Esophagus mucosa (tissue), 1 donor: ENCODE measurements around the gene NT5C1A. TPM values are rescaled to one million over a fixed set of nuclear protein-coding genes. Genes with fewer than 3 reads are reported as not detected.

ENCODE experiments used
- ATAC-seq: fragments of 200-7000 bp; cut with Tn5 transposase; one replicate; pipeline ENCODE4 v1.9.1; 2020
- total RNA-seq: library from RNA; stranded (reverse); gene quantifications from one replicate; pipeline ENCODE4 v1.2.4, GENCODE V29; 2023
- donor health status: DM: yes; HTN: yes; CAD: no.

The NT5C1A gene
- total RNA-seq, 1 donor from 2014 or later: not detected

GRCh38 chr1:39657923-39658485, 13.9 kb downstream of the NT5C1A start:
- peak; percentile 61 for ATAC-seq

- ATAC-seq: no peak
Observed at GRCh38 chr1:39657402-39657801, 14.5 kb downstream of the NT5C1A start.

DNA sequence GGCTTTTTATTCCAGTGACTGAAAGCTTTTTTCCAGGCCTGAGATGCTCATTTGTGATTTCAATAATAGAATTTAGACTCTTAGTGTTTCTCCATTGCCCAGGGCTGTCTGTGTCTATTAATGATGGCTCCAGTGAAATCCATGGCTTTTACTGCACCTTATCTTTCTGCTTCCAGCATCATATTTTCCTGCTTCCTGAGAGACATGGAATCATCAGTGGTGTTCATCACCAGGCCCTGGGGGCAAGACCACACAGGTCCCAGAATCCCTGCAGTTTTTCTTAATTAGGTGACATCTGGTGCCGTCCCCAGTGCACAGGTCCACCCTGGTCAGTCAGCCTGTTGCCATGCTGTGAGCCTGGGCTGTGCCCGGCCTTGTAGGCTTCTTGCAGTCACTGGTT, 15.5 kb downstream of the NT5C1A start:
- ATAC-seq: no peak

DNA sequence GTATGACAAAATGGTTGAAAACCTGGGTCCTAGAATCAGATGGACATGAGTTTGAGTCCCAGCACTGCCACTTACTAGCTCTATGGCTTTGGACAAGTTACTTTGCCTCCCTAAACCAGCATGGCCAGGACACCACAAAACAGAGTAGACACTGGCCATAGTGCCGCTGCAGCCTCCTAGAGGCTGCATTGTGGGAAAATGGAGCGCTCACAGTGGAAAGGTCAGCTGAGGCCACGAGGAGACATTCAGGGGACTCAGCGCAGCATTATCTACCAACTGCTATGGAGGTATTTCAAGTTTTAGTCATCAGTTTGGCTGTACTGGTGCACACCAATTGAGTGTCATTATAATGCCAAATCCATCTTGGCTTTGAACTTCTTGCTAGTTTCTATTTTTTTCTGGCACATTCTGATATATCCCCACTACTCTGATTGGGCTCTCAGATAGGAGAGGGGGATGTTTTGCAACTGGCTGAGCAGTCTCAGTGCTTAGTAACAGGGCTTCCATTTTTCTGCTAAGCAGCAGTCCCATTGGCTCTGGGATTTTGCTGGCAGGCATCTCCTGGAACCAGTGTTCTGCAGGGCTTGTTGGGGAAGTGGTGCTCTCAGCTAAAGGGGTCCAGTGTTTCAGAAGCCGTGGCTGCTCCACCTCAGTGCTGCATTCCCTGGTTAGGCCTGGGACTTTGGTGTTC, 16.2 kb downstream of the NT5C1A start:
- no peak for ATAC-seq

GRCh38 chr1:39654291-39654690, 17.6 kb downstream of the NT5C1A start:
- ATAC-seq: no peak

DNA sequence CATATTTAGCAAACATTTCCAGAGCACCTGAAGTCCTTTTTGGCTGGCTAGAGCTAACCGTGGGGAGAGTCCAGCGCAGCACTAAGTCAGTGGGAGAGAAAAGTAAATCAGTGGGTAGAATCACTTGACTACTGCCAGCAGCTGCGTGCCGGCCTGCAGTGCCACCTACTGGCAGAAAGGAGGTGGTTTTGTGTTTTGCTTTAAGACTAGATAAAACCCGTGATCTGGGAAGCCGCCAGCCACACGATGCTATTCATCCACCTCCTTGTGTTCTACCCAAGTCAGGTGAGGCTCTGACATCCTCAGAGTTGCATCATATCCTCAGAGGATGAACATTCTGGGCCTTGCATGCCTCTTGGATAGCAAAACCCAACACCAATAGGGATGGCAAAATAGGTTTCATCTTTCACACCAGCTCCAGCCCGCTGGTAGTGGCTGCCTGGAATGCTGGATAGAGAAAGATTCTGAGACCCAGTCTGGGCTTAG, 18.3 kb downstream of the NT5C1A start:
- ATAC-seq: peak; percentile 68

DNA sequence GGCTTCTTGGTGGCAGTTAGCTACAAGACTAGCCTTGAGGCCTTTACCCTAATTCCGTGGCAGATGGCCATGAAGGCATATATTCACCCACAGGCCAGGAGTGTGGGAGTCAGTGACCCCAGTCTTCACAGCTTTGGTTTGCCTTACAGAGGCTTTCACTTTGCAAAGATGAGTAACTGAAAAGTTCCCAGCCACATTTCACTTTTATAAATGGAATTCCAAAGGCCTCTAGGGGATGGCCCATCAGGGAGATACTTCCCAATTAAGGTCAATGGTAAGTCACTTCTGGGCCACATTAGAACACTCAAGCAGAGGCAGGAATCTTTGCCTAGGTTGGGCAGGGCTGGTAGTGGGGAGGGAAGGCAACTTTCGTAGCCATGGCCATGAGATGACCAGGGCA, 19.4 kb downstream of the NT5C1A start:
- ATAC-seq: no peak

DNA sequence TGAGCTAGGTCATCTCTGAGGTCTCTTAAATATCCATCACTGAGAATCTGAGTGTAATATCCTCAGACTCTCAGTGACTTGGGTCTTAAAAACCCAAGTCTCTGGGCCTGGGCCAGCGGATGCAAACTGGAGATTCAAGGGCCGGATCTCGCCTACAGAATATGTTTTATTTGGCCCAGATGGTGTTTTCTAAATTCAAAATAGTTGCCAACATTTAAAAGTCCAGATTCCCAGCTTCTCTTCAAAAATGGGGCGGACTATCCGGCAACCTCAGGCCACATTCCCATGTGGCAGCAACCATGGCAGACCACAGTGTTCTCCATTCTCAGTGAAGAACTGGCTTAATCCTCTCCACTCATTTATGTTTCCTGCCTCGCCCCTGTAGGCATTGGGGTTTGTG, 19.8 kb downstream of the NT5C1A start:
- ATAC-seq: no peak

GRCh38 chr1:39650431-39650830, 21.5 kb downstream of the NT5C1A start:
- peak; percentile 12 for ATAC-seq

- no peak for ATAC-seq
Observed at GRCh38 chr1:39649636-39650185, 22.2 kb downstream of the NT5C1A start.

GRCh38 chr1:39648496-39648895, 23.4 kb downstream of the NT5C1A start:
- no peak for ATAC-seq

- no peak for ATAC-seq
Observed at GRCh38 chr1:39647247-39647646, 24.7 kb downstream of the NT5C1A start.

GRCh38 chr1:39646232-39647081, 25.4 kb downstream of the NT5C1A start:
- peak; percentile 33 for ATAC-seq

- ATAC-seq: no peak
Observed at GRCh38 chr1:39645411-39646043, 26.4 kb downstream of the NT5C1A start.

GRCh38 chr1:39643705-39644104, 28.2 kb downstream of the NT5C1A start:
- no peak for ATAC-seq

- ATAC-seq: no peak
Observed at GRCh38 chr1:39642796-39643195, 29.1 kb downstream of the NT5C1A start.

DNA sequence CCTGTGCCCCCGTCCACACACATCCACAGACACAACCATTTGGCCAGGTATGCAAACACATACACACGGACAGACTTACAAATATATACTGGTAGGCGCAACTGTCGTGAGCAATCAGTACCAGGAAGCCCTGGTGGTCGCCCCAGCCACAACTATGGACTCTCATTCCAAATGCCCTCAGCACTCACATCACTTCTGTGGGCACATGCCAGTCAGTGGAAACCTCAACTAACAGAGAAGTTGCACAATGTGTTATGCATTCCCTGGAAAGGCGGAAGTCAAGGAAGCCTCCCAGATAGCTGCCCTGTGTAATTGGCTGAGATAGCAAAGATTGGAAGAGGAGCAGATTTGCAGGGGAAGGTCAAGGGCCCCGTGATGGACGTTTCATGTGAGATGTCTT, 31.0 kb downstream of the NT5C1A start:
- no peak for ATAC-seq

DNA sequence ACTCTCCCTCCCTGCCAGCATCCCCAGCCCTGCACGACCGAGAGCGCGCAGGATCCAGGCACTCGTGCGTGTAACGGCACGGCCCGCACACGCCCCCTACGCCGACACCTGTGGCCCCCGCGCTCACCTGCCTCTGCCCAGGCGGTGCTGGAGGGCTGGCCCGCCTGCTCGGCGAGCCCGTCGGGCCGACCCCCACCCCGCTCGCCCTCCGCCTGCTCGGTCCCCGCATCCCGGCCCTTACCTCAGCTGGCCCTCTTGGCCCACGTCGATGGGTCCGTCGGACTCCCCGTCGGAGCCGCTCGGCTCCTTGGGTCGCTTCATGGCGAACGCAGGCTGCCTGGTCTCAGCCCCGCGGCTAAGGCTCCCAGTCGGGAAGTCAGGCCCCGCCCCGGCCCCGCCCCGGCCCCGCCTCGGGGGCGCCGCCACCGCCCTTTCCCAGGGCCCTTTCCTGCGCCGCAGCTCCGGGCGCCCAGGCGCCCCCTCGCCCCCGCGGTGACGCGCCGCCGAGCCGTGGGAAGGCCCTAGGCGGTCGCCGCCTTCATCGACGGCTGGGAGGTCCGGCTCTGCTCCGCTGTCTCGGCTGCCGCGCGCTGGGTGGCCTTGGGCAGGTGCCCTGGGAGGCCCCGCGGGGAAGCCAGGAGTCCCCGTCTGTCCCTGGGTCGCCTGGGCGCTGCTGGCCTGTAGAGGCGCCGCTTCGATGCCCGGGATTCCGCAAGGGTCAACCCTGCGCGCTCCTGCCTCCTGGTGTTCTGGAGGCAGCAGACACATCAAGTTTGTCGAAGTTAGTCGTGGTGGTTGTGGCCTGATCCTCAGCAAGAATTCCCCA, 32.4 kb downstream of the NT5C1A start, which contains the start of gene HEYL:
Gene HEYL (minus strand): TSS at position 339 of the 826 bp plus-strand sequence. CDS start 18 bp downstream, at position 321.
- peak; percentile 58 for ATAC-seq

GRCh38 chr1:39638965-39639304, 33.0 kb downstream of the NT5C1A start:
- ATAC-seq: no peak

GRCh38 chr1:39637361-39637760, 34.5 kb downstream of the NT5C1A start:
- ATAC-seq: no peak

- ATAC-seq: no peak
Observed at GRCh38 chr1:39635871-39636210, 36.1 kb downstream of the NT5C1A start.
